NCI-H2029 treated with DMSO at 0.1 percent for 48 hours (cell line): ENCODE measurements around the gene AP4M1.

Source experiments
- DNase-seq: peaks from one replicate; lab custom pipeline; 2025; lab: John Stamatoyannopoulos, UW

AP4M1 gene

GRCh38 chr7:100107890-100108289 is 6.4 kb downstream of the AP4M1 start:
- no peak for DNase-seq

- DNase-seq, result no peak
Measured at GRCh38 chr7:100109521-100110163, 8.2 kb downstream of the AP4M1 start.

GRCh38 chr7:100111156-100111555 is 9.7 kb downstream of the AP4M1 start:
- no peak for DNase-seq

GRCh38 chr7:100111914-100112313 is 10.5 kb downstream of the AP4M1 start:
- no peak for DNase-seq

- DNase-seq, result no peak
Measured at GRCh38 chr7:100115026-100115425, 13.6 kb downstream of the AP4M1 start.

- no peak for DNase-seq
Measured at GRCh38 chr7:100118388-100119071, 17.1 kb downstream of the AP4M1 start.

- peak; percentile 93 for DNase-seq
Measured at GRCh38 chr7:100119072-100119969, 17.9 kb downstream of the AP4M1 start, which contains the start of the genes CNPY4 and TAF6. Gene CNPY4, plus strand, starts transcription at chr7:100119634. Its CDS starts 111 bp downstream, at chr7:100119745. Gene TAF6, minus strand, starts transcription at chr7:100119358. Its CDS starts 5,149 bp downstream, at chr7:100114209.

GRCh38 chr7:100119970-100120732 is 18.7 kb downstream of the AP4M1 start:
- no peak for DNase-seq

GRCh38 chr7:100120733-100121036 is 19.2 kb downstream of the AP4M1 start:
- no peak for DNase-seq

GRCh38 chr7:100122067-100122466 is 20.6 kb downstream of the AP4M1 start:
- DNase-seq, result peak; percentile 92

GRCh38 chr7:100122568-100122967 is 21.1 kb downstream of the AP4M1 start:
- no peak for DNase-seq

- no peak for DNase-seq
Measured at GRCh38 chr7:100124301-100125230, 23.1 kb downstream of the AP4M1 start.

GRCh38 chr7:100126239-100126930 is 24.9 kb downstream of the AP4M1 start:
- no peak for DNase-seq

GRCh38 chr7:100126931-100127865 is 25.8 kb downstream of the AP4M1 start, which contains the start of gene MBLAC1:
Gene MBLAC1, plus strand, starts transcription at chr7:100126967. Its CDS starts 429 bp downstream, at chr7:100127396.
- peak; percentile 86 for DNase-seq

- DNase-seq, result no peak
Measured at GRCh38 chr7:100127866-100128636, 26.6 kb downstream of the AP4M1 start.

GRCh38 chr7:100128637-100128963 is 27.2 kb downstream of the AP4M1 start:
- no peak for DNase-seq

GRCh38 chr7:100130220-100130607 is 28.8 kb downstream of the AP4M1 start:
- peak; percentile 57 for DNase-seq
